Effector memory CD4-positive, alpha-beta T cell (primary cell): Measurements from ENCODE around the gene USP49.
"Not testable (repeated sequence)": the region's sequence is repeated elsewhere in the genome, so short reads cannot be mapped to it uniquely, and the experiment has no call there.

Experiments
- DNase-seq, 3 donors: peaks; one replicate each; pipeline ENCODE4 v3.0.0-alpha.2; 2020
- H3K27ac ChIP-seq: 2 replicates; pipeline ENCODE4 v1.7.0; 2013; ENCODE audit warnings: mild to moderate bottlenecking, low read length, moderate library complexity; ENCODE audit not compliant: insufficient read depth, poor library complexity, severe bottlenecking
- H3K27me3 ChIP-seq: replicated peaks from 2 replicates; pipeline ENCODE4 v1.7.0; 2013; ENCODE audit warnings: mild to moderate bottlenecking, low read length; ENCODE audit not compliant: insufficient read depth, control insufficient read depth, poor library complexity, severe bottlenecking
- H3K36me3 ChIP-seq: 2 replicates; pipeline ENCODE4 v1.7.0; 2013; ENCODE audit warnings: mild to moderate bottlenecking, low read length, moderate library complexity; ENCODE audit not compliant: control insufficient read depth, insufficient read depth
- H3K4me1 ChIP-seq: 2 replicates; pipeline ENCODE4 v1.7.0; 2013; ENCODE audit warnings: low read length, mild to moderate bottlenecking; ENCODE audit not compliant: control insufficient read depth, insufficient read depth, poor library complexity, severe bottlenecking
- H3K4me3 ChIP-seq: 2 replicates; pipeline ENCODE4 v1.7.0; 2013; ENCODE audit warnings: low read length, low read depth, mild to moderate bottlenecking; ENCODE audit not compliant: insufficient read depth, poor library complexity, severe bottlenecking
- H3K9me3 ChIP-seq: 2 replicates; pipeline ENCODE4 v1.7.0; 2013; ENCODE audit warnings: mild to moderate bottlenecking, low read length, moderate library complexity; ENCODE audit not compliant: control insufficient read depth

Gene USP49

DNA sequence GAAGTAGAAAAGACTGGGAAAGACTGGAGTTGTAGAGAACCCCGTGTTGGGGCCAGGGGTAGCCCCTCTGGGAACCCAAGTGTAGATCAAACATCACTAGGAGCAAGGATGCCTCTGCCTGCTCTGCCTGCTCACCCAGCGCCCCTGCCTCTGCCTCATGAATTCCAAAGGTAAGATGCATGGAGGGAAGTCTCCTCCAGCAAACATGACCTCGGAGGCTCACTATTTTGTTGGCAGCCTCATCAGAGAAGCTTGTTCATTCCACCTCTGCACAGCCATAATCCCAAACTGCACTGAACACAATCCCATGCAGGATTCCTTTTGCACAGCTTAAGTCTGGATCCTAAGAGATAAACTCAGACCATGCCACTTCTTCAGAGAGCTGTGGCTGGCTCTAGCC lies 120.3 kb downstream of the USP49 start:
- H3K4me3 ChIP-seq = no peak overlapping the region
- no peaks in the 10 kb centered on the region for H3K9me3 ChIP-seq
- DNase-seq = no peak
- H3K27me3 ChIP-seq = no peaks in the 10 kb centered on the region
- H3K4me1 ChIP-seq = peaks cover 7% of the 10 kb centered on the region
- H3K27ac ChIP-seq = no peak overlapping the region
- peaks cover 36% of the 10 kb centered on the region for H3K36me3 ChIP-seq

- H3K27ac ChIP-seq = no peak overlapping the region
- H3K4me1 ChIP-seq = no peaks in the 10 kb centered on the region
- H3K36me3 ChIP-seq = peaks cover 36% of the 10 kb centered on the region
- H3K4me3 ChIP-seq = no peak overlapping the region
- H3K27me3 ChIP-seq = no peaks in the 10 kb centered on the region
- no peak for DNase-seq
- no peaks in the 10 kb centered on the region for H3K9me3 ChIP-seq
These were observed 123.9 kb downstream of the USP49 start for GRCh38 chr6:41771058-41771983.

- Histone ChIP-seq H3K4me1 (no peaks in the 10 kb centered on the region), H3K27me3 (no peaks in the 10 kb centered on the region), H3K9me3 (no peaks in the 10 kb centered on the region), H3K27ac (no peak overlapping the region), H3K36me3 (peaks cover 35% of the 10 kb centered on the region), H3K4me3 (no peak overlapping the region)
- DNase-seq = no peak
These were observed 124.7 kb downstream of the USP49 start for GRCh38 chr6:41770381-41771057.

DNA sequence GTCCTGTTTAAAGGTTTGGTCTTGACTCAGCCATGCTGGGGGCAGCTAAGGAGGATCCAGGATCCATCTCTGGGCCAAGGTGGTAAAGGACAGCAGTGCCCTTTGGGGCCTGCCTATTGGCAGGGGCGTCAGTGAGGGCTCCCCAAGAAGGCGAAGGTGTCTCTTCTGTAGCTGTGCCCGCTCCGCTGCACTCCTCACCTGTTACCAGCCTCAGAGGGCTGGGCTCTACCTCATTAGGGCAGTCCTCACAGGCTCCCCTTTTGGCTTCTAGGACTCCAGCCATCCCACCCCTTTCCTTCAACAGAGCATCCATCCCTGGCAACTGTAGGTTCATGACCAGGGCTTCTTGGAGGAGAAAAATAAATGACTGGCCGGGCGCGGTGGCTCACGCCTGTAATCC lies 125.8 kb downstream of the USP49 start:
- no peak overlapping the region for H3K4me3 ChIP-seq
- H3K27ac ChIP-seq = no peak overlapping the region
- peaks cover 24% of the 10 kb centered on the region for H3K36me3 ChIP-seq
- H3K9me3 ChIP-seq = no peaks in the 10 kb centered on the region
- no peaks in the 10 kb centered on the region for H3K27me3 ChIP-seq
- H3K4me1 ChIP-seq = no peaks in the 10 kb centered on the region
- no peak for DNase-seq

GRCh38 chr6:41768545-41769308 lies 126.4 kb downstream of the USP49 start:
- no peak for DNase-seq
- H3K27ac ChIP-seq = no peak overlapping the region
- H3K36me3 ChIP-seq = peaks cover 21% of the 10 kb centered on the region
- H3K9me3 ChIP-seq = no peaks in the 10 kb centered on the region
- no peak overlapping the region for H3K4me3 ChIP-seq
- no peaks in the 10 kb centered on the region for H3K4me1 ChIP-seq
- no peaks in the 10 kb centered on the region for H3K27me3 ChIP-seq

DNA sequence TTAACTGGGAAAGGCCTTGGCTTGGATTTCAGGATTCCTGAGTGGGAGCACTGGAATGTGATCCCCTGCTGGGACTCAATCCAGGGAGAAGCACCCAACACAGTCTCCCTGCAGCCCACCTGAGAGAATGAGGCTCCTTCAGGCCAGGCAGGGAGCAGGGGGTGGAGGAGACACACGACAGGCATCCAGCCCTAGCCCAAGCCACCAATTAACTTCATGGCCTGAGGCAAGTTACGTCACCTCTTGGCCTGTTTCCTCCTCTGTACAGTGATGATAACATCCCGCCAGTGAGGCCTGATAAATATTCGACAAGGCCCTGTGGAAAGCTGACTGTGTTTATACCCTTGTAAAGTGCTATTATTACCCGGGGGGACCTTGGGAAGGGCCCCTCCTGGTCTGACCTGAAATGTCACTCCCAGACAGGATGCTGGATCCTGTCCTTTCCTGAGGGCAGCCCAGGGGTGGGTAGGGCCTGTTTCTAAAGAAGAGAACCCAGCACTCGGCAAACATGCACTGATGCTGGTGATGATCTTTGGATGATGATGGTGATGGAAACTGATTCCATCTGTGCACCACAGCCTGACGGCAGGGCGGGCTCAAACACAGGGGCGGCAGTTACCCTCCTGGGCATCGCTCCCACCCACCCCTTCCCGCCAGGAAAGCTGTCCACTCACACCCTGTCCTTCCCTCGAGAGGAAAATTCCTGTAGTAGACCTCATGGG lies 127.9 kb downstream of the USP49 start:
- Histone ChIP-seq H3K27me3 (no peaks in the 10 kb centered on the region), H3K4me3 (no peak overlapping the region), H3K9me3 (no peaks in the 10 kb centered on the region), H3K4me1 (no peaks in the 10 kb centered on the region), H3K27ac (no peak overlapping the region), H3K36me3 (peaks cover 18% of the 10 kb centered on the region)
- no peak for DNase-seq

- not testable (repeated sequence) for H3K9me3 ChIP-seq, H3K27ac ChIP-seq, H3K4me3 ChIP-seq, H3K27me3 ChIP-seq, H3K4me1 ChIP-seq, DNase-seq, H3K36me3 ChIP-seq
These were observed 129.0 kb downstream of the USP49 start for GRCh38 chr6:41766043-41766664.

GRCh38 chr6:41763470-41763869 lies 131.7 kb downstream of the USP49 start:
- H3K27me3 ChIP-seq = no peaks in the 10 kb centered on the region
- H3K9me3 ChIP-seq = no peaks in the 10 kb centered on the region
- no peak for DNase-seq
- H3K4me3 ChIP-seq = no peak overlapping the region
- H3K36me3 ChIP-seq = no peaks in the 10 kb centered on the region
- no peaks in the 10 kb centered on the region for H3K4me1 ChIP-seq
- no peak overlapping the region for H3K27ac ChIP-seq

GRCh38 chr6:41759905-41760579 lies 135.1 kb downstream of the USP49 start:
- Histone ChIP-seq H3K4me1 (no peaks in the 10 kb centered on the region), H3K9me3 (no peaks in the 10 kb centered on the region), H3K27me3 (no peaks in the 10 kb centered on the region), H3K36me3 (no peaks in the 10 kb centered on the region), H3K4me3 (no peak overlapping the region), H3K27ac (no peak overlapping the region)
- DNase-seq = no peak
